ENCODE results near the gene LEPR. TPM values are rescaled to one million over a fixed set of nuclear protein-coding genes. Genes with fewer than 3 reads are reported as not detected.

Gene LEPR
- total and polyA plus RNA-seq, 2 donors (not counting 3 experiments of a cell fraction or from before 2014, with no cell fraction given): 11.1 to 18.7 TPM

DNA sequence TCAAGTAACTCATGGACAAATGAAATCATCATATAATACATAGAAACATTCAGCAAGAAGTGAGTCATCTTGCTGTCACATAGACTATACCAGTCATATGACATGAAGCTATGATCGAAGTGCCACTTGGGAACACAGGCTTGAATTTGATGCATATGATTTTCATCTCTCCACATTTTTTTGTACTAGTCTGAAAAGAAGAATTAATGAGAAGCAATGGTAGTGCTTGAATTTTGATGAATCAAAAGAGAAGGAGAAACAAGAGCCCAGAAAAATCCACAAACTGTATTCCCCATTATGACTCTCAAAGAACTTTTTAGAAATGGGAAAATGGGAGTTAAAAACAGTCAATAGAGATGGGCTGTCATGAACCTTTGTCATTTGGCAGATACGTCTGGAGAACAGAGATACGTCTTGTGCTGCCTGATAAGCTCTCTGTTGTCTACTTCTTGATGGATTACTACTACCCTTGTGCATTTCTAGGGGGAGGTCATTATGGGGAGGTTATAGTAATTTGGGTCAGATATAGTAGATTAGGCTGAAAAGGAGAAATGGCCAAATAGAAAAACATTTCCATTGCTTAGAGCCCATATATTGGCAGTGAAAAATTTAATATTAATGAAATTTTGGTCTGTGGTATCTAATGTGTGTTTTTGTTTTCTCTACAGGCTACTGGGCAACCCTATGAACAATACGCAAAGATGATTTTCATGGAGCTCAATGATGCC, 8.0 kb upstream of the LEPR start:
- Histone ChIP-seq H3K4me1 (ENCODE audit: control insufficient read depth, extremely low read depth, insufficient read depth, low read length) (no peaks in the 10 kb centered on the region), H3K79me2 (ENCODE audit: control insufficient read depth, insufficient read depth, low read length) (no peaks in the 10 kb centered on the region), H3K9me1 (replicated peaks; ENCODE audit: control insufficient read depth, extremely low read depth, insufficient read depth, low read length) (no peaks in the 10 kb centered on the region), H3K9me3 (replicated peaks; ENCODE audit: control insufficient read depth, insufficient read depth, low read length) (no peaks in the 10 kb centered on the region), H2AFZ (ENCODE audit: low read depth, low read length) (no peak overlapping the region), H4K20me1 (replicated peaks; ENCODE audit: control insufficient read depth, extremely low read depth, insufficient read depth, low read length) (no peaks in the 10 kb centered on the region), H3K27ac (ENCODE audit: insufficient read depth, low read depth, low read length) (no peak overlapping the region), H3K4me3 (replicated peaks in 1 of 3; ENCODE audit: insufficient read depth in 1 of 3, low read depth in 1 of 3, low read length in 3 of 3) (no peak overlapping the region), H3K9ac (replicated peaks; ENCODE audit: extremely low read depth, insufficient read depth, low read length) (no peak overlapping the region), H3K36me3 (ENCODE audit: control insufficient read depth in 2 of 2, extremely low read depth in 1 of 2, insufficient read depth in 2 of 2, low read length in 2 of 2) (no peaks in the 10 kb centered on the region), H3K27me3 (ENCODE audit: control insufficient read depth in 2 of 2, insufficient read depth in 2 of 2, low read length in 2 of 2) (no peaks in the 10 kb centered on the region), H3K4me2 (ENCODE audit: insufficient read depth, low read length) (no peak overlapping the region)
- FAIRE-seq (no peak), DNase-seq (ENCODE audit: low read depth, low spot score) (no peak)
- CTCF ChIA-PET: interaction anchor here (0.9 to 1.8 kb wide), 3 partner anchors 10 to 275 kb away, joined by 3 to 4 read pairs (median 3); no protein-coding TSS in a partner anchor
- POLR2A ChIA-PET: no interaction called here
- TF ChIP-seq, protein P1, sequence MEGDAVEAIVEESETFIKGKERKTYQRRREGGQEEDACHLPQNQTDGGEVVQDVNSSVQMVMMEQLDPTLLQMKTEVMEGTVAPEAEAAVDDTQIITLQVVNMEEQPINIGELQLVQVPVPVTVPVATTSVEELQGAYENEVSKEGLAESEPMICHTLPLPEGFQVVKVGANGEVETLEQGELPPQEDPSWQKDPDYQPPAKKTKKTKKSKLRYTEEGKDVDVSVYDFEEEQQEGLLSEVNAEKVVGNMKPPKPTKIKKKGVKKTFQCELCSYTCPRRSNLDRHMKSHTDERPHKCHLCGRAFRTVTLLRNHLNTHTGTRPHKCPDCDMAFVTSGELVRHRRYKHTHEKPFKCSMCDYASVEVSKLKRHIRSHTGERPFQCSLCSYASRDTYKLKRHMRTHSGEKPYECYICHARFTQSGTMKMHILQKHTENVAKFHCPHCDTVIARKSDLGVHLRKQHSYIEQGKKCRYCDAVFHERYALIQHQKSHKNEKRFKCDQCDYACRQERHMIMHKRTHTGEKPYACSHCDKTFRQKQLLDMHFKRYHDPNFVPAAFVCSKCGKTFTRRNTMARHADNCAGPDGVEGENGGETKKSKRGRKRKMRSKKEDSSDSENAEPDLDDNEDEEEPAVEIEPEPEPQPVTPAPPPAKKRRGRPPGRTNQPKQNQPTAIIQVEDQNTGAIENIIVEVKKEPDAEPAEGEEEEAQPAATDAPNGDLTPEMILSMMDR (IDR thresholded peaks at IDR 0.05; ENCODE audit: extremely low read depth in 1 of 2, insufficient read depth in 1 of 2, low read depth in 1 of 2, low read length in 2 of 2): no peak
- TF ChIP-seq GATA2 (IDR thresholded peaks at IDR 0.05; ENCODE audit: insufficient read depth, insufficient read length, low read depth, low read length) (no peak), FOS (IDR thresholded peaks at IDR 0.05; ENCODE audit: borderline replicate concordance, insufficient read depth, low read length) (peak; percentile 54), EZH2 (IDR thresholded peaks at IDR 0.05; ENCODE audit: borderline replicate concordance, low read depth, low read length, severe bottlenecking) (no peak)
- no TSS peak for BruUV-seq (replicated peaks)
- intact Hi-C loops (cut with micrococcal nuclease) (no loop called here), dilution Hi-C loops (cut with MboI; ENCODE audit: extremely low pct_ligation_motif_present, low sequenced_read_pairs) (no loop called here)

DNA sequence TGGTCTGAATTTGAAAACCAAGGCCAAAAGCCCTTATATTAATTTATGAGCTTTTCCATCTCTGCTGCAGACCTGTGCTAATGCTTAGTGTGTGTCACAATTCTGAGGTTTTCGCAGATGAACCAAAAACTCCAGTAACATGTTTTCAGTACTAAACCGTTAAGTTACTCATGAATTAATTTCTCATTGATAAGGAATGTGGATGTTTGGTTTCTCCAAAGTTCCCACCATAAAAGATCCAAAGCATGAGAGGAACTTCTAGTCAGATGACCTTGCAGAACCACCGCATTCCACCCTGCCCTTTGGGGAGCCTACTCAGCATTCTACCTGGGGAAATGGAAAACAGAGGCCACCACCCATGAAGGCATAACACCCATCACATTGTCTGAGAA, 7.5 kb upstream of the LEPR start:
- H3K9me1 ChIP-seq (replicated peaks; ENCODE audit: control insufficient read depth, extremely low read depth, insufficient read depth, low read length): no peaks in the 10 kb centered on the region
- no peak overlapping the region for H2AFZ ChIP-seq (ENCODE audit: low read depth, low read length)
- no peaks in the 10 kb centered on the region for H3K27me3 ChIP-seq (ENCODE audit: control insufficient read depth in 2 of 2, insufficient read depth in 2 of 2, low read length in 2 of 2)
- no peak overlapping the region for H3K27ac ChIP-seq (ENCODE audit: insufficient read depth, low read depth, low read length)
- no peaks in the 10 kb centered on the region for H3K79me2 ChIP-seq (ENCODE audit: control insufficient read depth, insufficient read depth, low read length)
- POLR2A ChIA-PET: no interaction called here
- H4K20me1 ChIP-seq (replicated peaks; ENCODE audit: control insufficient read depth, extremely low read depth, insufficient read depth, low read length): no peaks in the 10 kb centered on the region
- no peak overlapping the region for H3K9ac ChIP-seq (replicated peaks; ENCODE audit: extremely low read depth, insufficient read depth, low read length)
- H3K9me3 ChIP-seq (replicated peaks; ENCODE audit: control insufficient read depth, insufficient read depth, low read length): no peaks in the 10 kb centered on the region
- no TSS peak for BruUV-seq (replicated peaks)
- H3K4me3 ChIP-seq (replicated peaks in 1 of 3; ENCODE audit: insufficient read depth in 1 of 3, low read depth in 1 of 3, low read length in 3 of 3): no peak overlapping the region
- no peaks in the 10 kb centered on the region for H3K4me1 ChIP-seq (ENCODE audit: control insufficient read depth, extremely low read depth, insufficient read depth, low read length)
- H3K4me2 ChIP-seq (ENCODE audit: insufficient read depth, low read length): no peak overlapping the region
- FAIRE-seq (no peak), DNase-seq (ENCODE audit: low read depth, low spot score) (no peak)
- CTCF ChIA-PET: interaction anchor here (0.9 to 1.8 kb wide), 2 partner anchors 9 to 274 kb away, joined by 3 read pairs; no protein-coding TSS in a partner anchor
- dilution Hi-C loops (cut with MboI; ENCODE audit: extremely low pct_ligation_motif_present, low sequenced_read_pairs): no loop called here
- TF ChIP-seq, protein P2, sequence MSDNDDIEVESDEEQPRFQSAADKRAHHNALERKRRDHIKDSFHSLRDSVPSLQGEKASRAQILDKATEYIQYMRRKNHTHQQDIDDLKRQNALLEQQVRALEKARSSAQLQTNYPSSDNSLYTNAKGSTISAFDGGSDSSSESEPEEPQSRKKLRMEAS (IDR thresholded peaks at IDR 0.05; ENCODE audit: insufficient read depth, insufficient read length): no peak
- TF ChIP-seq FOS (IDR thresholded peaks at IDR 0.05; ENCODE audit: borderline replicate concordance, insufficient read depth, low read length): no peak
- intact Hi-C loops (cut with micrococcal nuclease): no loop called here
- no peaks in the 10 kb centered on the region for H3K36me3 ChIP-seq (ENCODE audit: control insufficient read depth in 2 of 2, extremely low read depth in 1 of 2, insufficient read depth in 2 of 2, low read length in 2 of 2)
